Measurements from ENCODE around the gene CD99.

DNA sequence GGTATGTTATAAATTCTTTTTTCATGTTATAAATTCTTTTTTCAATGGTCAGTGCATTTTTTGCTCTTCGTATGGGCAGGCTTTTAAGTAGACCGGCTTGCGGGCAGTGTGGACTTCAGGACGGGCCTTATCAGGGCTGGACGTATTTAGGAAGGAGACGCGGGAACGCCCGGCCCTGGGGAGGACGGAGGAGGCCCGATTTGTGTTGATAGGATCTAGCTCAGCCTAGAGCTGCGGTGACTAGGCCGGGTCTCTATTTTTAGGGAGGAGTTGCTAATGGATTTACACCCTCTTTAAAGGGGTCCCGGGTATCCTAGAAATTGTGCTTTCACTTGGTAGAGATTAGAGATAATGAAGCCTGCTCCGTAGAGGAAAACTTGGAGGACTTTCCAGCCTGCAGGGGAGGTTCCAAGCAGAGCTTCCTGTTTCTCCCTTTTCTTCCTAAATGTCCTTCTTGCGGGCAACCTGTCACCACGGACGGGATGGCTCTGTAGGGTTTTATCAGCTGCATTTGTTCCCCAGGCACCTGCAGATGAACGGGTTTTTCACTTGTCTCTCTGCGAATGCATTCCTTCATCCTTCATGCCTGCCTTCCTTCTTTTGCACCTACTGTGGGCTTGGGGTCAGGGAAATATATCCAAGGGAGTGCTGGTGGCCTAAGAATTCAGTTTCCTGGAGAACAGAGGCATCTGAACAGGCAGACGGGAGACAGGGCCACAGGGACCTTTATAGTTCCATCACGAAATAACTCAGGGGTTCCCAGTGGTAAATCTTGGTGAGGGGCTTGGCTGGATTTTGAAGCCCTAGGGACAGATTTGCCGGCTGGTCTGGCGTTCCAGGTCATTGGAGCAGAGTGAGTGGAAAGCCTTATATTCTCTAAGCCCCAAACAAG is 1.4 kb downstream of the CD99 start:
- no peak for TF ChIP-seq EP300 (IDR thresholded peaks at IDR 0.05; ENCODE audit: low read depth)
- no peak for TF ChIP-seq POLR2A (IDR thresholded peaks at IDR 0.05)
- no peak for TF ChIP-seq POLR2AphosphoS5 (IDR thresholded peaks at IDR 0.05)
